Fibroblast of lung (primary cell): ENCODE results near the gene PUM2.

Source experiments
- EZH2 ChIP-seq: IDR thresholded peaks from 2 replicates; pipeline ENCODE4 v1.5.1; 2012; ENCODE audit warnings: low read length, control low read depth, mild to moderate bottlenecking; ENCODE audit errors: missing control alignments
- TF ChIP-seq, protein P1 (sequence below), 2 donors: IDR thresholded peaks in 1 of 2; conservative IDR thresholded peaks in 1 of 2; 1 replicate in 1 of 2; 2 replicates in 1 of 2; pipeline ENCODE4 v1.5.1; 2011 to 2012; ENCODE audit warnings: low read length in 2 of 2, control low read depth in 1 of 2, inconsistent platforms in 1 of 2, low read depth in 1 of 2, mild to moderate bottlenecking in 1 of 2

DNA sequence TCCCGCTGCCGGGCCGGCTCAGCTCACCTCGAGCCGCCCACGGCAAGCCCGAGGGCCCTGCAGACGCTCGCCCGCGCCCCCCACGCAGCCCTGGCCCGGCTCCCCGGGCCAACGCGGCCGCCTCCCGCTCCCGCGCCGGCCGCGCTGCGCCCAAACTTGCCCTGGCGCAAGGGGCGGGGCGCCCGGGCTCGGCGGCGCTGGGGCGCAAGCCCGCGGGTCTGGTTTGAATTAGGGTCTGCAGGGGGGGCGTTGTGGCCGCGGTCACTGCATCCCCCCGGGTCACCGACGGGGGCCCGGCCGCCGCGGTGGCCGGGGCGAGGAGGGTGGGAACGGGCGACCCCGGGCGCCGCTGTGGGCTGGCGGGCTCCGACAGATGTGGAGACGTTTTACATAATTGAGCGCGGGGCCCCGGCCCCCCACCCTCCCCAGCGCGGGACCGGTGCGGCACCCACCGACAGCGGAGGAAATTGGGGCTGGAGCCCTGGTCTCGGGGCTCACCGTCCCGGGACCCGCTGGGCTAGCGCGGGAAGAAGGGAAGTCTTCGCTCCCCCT is 126.4 kb downstream of the PUM2 start:
- TF ChIP-seq, protein P1, sequence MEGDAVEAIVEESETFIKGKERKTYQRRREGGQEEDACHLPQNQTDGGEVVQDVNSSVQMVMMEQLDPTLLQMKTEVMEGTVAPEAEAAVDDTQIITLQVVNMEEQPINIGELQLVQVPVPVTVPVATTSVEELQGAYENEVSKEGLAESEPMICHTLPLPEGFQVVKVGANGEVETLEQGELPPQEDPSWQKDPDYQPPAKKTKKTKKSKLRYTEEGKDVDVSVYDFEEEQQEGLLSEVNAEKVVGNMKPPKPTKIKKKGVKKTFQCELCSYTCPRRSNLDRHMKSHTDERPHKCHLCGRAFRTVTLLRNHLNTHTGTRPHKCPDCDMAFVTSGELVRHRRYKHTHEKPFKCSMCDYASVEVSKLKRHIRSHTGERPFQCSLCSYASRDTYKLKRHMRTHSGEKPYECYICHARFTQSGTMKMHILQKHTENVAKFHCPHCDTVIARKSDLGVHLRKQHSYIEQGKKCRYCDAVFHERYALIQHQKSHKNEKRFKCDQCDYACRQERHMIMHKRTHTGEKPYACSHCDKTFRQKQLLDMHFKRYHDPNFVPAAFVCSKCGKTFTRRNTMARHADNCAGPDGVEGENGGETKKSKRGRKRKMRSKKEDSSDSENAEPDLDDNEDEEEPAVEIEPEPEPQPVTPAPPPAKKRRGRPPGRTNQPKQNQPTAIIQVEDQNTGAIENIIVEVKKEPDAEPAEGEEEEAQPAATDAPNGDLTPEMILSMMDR (conservative IDR thresholded peaks at IDR 0.05 in 1 of 2, IDR thresholded peaks at IDR 0.05 in 1 of 2; ENCODE audit: low read depth in 1 of 2, low read length in 2 of 2): no peak
- no peak for TF ChIP-seq EZH2
